Measurements from ENCODE around the gene MTREX. TPM values are rescaled to one million over a fixed set of nuclear protein-coding genes. Genes with fewer than 3 reads are reported as not detected.

MTREX gene
- total RNA-seq, 4 donors from 2014 or later = 66.3 to 130 (median 76.3) TPM

GRCh38 chr5:55325621-55326020, 17.8 kb downstream of the MTREX start:
- TF ChIP-seq CTCF (IDR thresholded peaks at IDR 0.05; ENCODE audit: low read depth) = no peak

DNA sequence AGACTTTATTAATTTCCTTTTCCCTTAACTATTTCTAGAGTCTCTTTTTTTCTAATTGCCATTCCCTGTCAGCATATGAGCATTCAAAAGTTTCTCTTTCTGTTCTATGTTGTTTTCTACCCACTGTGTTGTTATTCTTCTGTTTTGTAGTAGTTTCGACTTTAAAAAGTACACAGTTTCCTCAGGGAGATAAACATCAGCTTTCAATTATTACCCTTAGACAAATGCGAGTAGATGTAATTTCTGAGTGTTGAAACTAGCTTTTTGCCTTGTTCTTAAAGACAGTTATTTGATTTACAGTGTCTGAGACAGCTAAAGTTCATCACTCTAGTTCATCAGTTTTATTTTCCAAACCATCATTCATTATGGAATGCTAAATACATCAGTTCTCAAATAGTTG, 19.5 kb downstream of the MTREX start:
- no peak for TF ChIP-seq CTCF (IDR thresholded peaks at IDR 0.05; ENCODE audit: low read depth)

DNA sequence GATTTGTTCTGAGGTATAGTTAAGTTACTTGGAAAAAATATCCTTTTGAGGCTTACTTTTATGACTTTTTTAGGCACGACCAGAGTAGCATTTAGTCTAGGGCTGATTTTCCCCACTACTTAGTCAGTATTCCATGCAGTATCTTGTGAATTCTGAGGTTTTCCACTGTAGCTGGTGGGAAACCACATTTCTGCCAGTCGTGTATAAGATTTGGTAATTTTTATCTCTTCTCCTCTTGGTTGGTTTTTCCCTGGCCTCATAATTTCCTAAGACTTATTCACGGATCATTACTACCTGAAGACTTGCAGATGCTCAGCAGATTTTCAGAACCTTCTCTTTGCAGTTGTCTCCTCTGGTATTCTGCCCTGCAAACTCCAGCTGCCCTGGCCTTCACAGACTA, 23.5 kb downstream of the MTREX start:
- no peak for TF ChIP-seq CTCF (IDR thresholded peaks at IDR 0.05; ENCODE audit: low read depth)

GRCh38 chr5:55333017-55333416, 25.2 kb downstream of the MTREX start:
- no peak for TF ChIP-seq CTCF (IDR thresholded peaks at IDR 0.05; ENCODE audit: low read depth)

GRCh38 chr5:55333811-55334210, 26.0 kb downstream of the MTREX start:
- TF ChIP-seq CTCF (IDR thresholded peaks at IDR 0.05; ENCODE audit: low read depth) = no peak

GRCh38 chr5:55338092-55338613, 30.4 kb downstream of the MTREX start:
- TF ChIP-seq CTCF (IDR thresholded peaks at IDR 0.05; ENCODE audit: low read depth) = no peak

- no peak for TF ChIP-seq CTCF (IDR thresholded peaks at IDR 0.05; ENCODE audit: low read depth)
Measured at GRCh38 chr5:55338810-55339243, 31.0 kb downstream of the MTREX start.
